H9 (cell line): ENCODE data around the gene SP6. TPM values are rescaled to one million over a fixed set of nuclear protein-coding genes. Genes with fewer than 3 reads are reported as not detected.

Experiments used
- DNase-seq: peaks from one replicate; pipeline ENCODE4 v3.0.0-alpha.2; 2017
- H2AFZ ChIP-seq: one replicate; pipeline ENCODE4 v1.6.1; 2013; ENCODE audit warnings: mild to moderate bottlenecking, low read length, control low read depth, moderate library complexity
- H2AK5ac ChIP-seq: 2 replicates; pipeline ENCODE4 v1.6.1; 2013; ENCODE audit warnings: low read length, control low read depth, mixed read lengths; ENCODE audit not compliant: insufficient read length
- H2BK120ac ChIP-seq: one replicate; pipeline ENCODE4 v1.6.1; 2013; ENCODE audit warnings: low read depth, mild to moderate bottlenecking, low read length, control low read depth, inconsistent platforms; ENCODE audit not compliant: poor library complexity, severe bottlenecking
- H2BK12ac ChIP-seq: 2 replicates; pipeline ENCODE4 v1.6.1; 2013; ENCODE audit warnings: low read length, control low read depth, mixed read lengths, low read depth; ENCODE audit not compliant: insufficient read length
- H2BK15ac ChIP-seq: 2 replicates; pipeline ENCODE4 v1.6.1; 2013; ENCODE audit warnings: low read depth, low read length, control low read depth
- H2BK20ac ChIP-seq: one replicate; pipeline ENCODE4 v1.6.1; 2013; ENCODE audit warnings: low read depth, mild to moderate bottlenecking, low read length, control low read depth, inconsistent platforms; ENCODE audit not compliant: poor library complexity, severe bottlenecking
- H2BK5ac ChIP-seq: 2 replicates; pipeline ENCODE4 v1.6.1; 2013; ENCODE audit warnings: low read length, control low read depth, mixed read lengths; ENCODE audit not compliant: insufficient read length
- H3K14ac ChIP-seq: 2 replicates; pipeline ENCODE4 v1.6.1; 2013; ENCODE audit warnings: low read length, control low read depth; ENCODE audit not compliant: insufficient read depth
- H3K18ac ChIP-seq: 2 replicates; pipeline ENCODE4 v1.6.1; 2013; ENCODE audit warnings: low read depth, mild to moderate bottlenecking, mixed read lengths, low read length, control low read depth; ENCODE audit not compliant: insufficient read length
- H3K23ac ChIP-seq: 2 replicates; pipeline ENCODE4 v1.6.1; 2013; ENCODE audit warnings: low read length, control low read depth, mixed read lengths, low read depth; ENCODE audit not compliant: insufficient read length
- H3K23me2 ChIP-seq: 2 replicates; pipeline ENCODE4 v1.6.1; 2013; ENCODE audit warnings: low read depth, mild to moderate bottlenecking, mixed read lengths, low read length, control low read depth; ENCODE audit not compliant: insufficient read length, poor library complexity, severe bottlenecking
- H3K27ac ChIP-seq: 2 replicates; pipeline ENCODE4 v1.5.1; 2013; ENCODE audit warnings: low read length, control low read depth, mixed read lengths, low read depth; ENCODE audit not compliant: insufficient read length
- H3K27me3 ChIP-seq: 2 replicates; pipeline ENCODE4 v1.6.1; 2013; ENCODE audit warnings: low read length, control low read depth, inconsistent platforms; ENCODE audit not compliant: insufficient read depth
- H3K4ac ChIP-seq: 2 replicates; pipeline ENCODE4 v1.6.1; 2013; ENCODE audit warnings: low read depth, mild to moderate bottlenecking, control low read depth, inconsistent platforms, low read length, moderate library complexity
- H3K4me1 ChIP-seq: 2 replicates; pipeline ENCODE4 v1.6.1; 2013; ENCODE audit warnings: low read length, control low read depth, inconsistent platforms; ENCODE audit not compliant: insufficient read depth
- H3K4me2 ChIP-seq: 2 replicates; pipeline ENCODE4 v1.6.1; 2013; ENCODE audit warnings: low read length, control low read depth, mixed read lengths; ENCODE audit not compliant: insufficient read length, insufficient read depth
- H3K56ac ChIP-seq: 2 replicates; pipeline ENCODE4 v1.6.1; 2013; ENCODE audit warnings: low read depth, mild to moderate bottlenecking, mixed read lengths, low read length, control low read depth; ENCODE audit not compliant: insufficient read length
- H3K79me1 ChIP-seq: 2 replicates; pipeline ENCODE4 v1.6.1; 2013; ENCODE audit warnings: low read depth, mild to moderate bottlenecking, moderate library complexity, low read length, control low read depth, inconsistent platforms; ENCODE audit not compliant: insufficient read depth, poor library complexity, severe bottlenecking
- H3K79me2 ChIP-seq: 2 replicates; pipeline ENCODE4 v1.6.1; 2013; ENCODE audit warnings: low read length, control low read depth, inconsistent platforms; ENCODE audit not compliant: insufficient read depth
- H3K9ac ChIP-seq: 2 replicates; pipeline ENCODE4 v1.6.1; 2013; ENCODE audit warnings: low read length, control low read depth, mixed read lengths; ENCODE audit not compliant: insufficient read length; ENCODE audit errors: extremely low read depth
- H3K9me3 ChIP-seq: one replicate; pipeline ENCODE4 v1.6.1; 2013; ENCODE audit warnings: low read depth, low read length, inconsistent platforms; ENCODE audit not compliant: control insufficient read depth
- H3T11ph ChIP-seq: one replicate; pipeline ENCODE4 v1.6.1; 2013; ENCODE audit warnings: mild to moderate bottlenecking, low read length, control low read depth, inconsistent platforms
- H4K20me1 ChIP-seq: one replicate; pipeline ENCODE4 v1.6.1; 2013; ENCODE audit not compliant: control insufficient read depth, insufficient read length, insufficient read depth
- H4K5ac ChIP-seq: 2 replicates; pipeline ENCODE4 v1.6.1; 2013; ENCODE audit warnings: low read depth, mild to moderate bottlenecking, mixed read lengths, low read length, control low read depth; ENCODE audit not compliant: insufficient read length
- H4K8ac ChIP-seq: replicated peaks from 2 replicates; pipeline ENCODE4 v1.6.1; 2013; ENCODE audit warnings: low read length, control low read depth, mixed read lengths, low read depth; ENCODE audit not compliant: insufficient read length
- H4K91ac ChIP-seq: 2 replicates; pipeline ENCODE4 v1.6.1; 2013; ENCODE audit warnings: low read depth, mild to moderate bottlenecking, moderate library complexity, mixed read lengths, low read length, control low read depth; ENCODE audit not compliant: insufficient read length
- H3K27ac Mint-ChIP-seq, 3 experiments: 2 replicates in 2 of 3; 3 replicates in 1 of 3; pipeline ENCODE4 v1.8.0; 2020 to 2021; ENCODE audit warnings: mixed read lengths in 3 of 3, mild to moderate bottlenecking in 1 of 3, moderate library complexity in 1 of 3
- H3K27me3 Mint-ChIP-seq: 2 replicates; pipeline ENCODE4 v1.8.0; 2021; ENCODE audit warnings: low read depth, mild to moderate bottlenecking, moderate library complexity, mixed read lengths
- H3K36me3 Mint-ChIP-seq, 3 experiments: 2 replicates in 2 of 3; 3 replicates in 1 of 3; pipeline ENCODE4 v1.8.0; 2020 to 2021; ENCODE audit warnings: low read depth in 3 of 3, mixed read lengths in 3 of 3; ENCODE audit not compliant: insufficient read depth in 1 of 3
- H3K4me1 Mint-ChIP-seq, 2 experiments: 2 replicates each; pipeline ENCODE4 v1.8.0; 2020; ENCODE audit warnings: mixed read lengths in 2 of 2
- H3K4me3 Mint-ChIP-seq, 2 experiments: 2 replicates in 1 of 2; 3 replicates in 1 of 2; pipeline ENCODE4 v1.8.0; 2020 to 2021; ENCODE audit warnings: mild to moderate bottlenecking in 2 of 2, mixed read lengths in 2 of 2, moderate library complexity in 1 of 2
- H3K9me3 Mint-ChIP-seq, 2 experiments: 2 replicates in 1 of 2; 3 replicates in 1 of 2; pipeline ENCODE4 v1.8.0; 2020; ENCODE audit warnings: mild to moderate bottlenecking in 2 of 2, mixed read lengths in 2 of 2, moderate library complexity in 1 of 2
- CTCF ChIP-seq: fragments of 200-600 bp; sonication (generic); conservative IDR thresholded peaks from 3 replicates; pipeline ENCODE4 v1.8.0; 2021; ENCODE audit warnings: antibody characterized with exemption, mild to moderate bottlenecking
- total RNA-seq: library from RNA; stranded (reverse); gene quantifications from 2 replicates; pipeline ENCODE4 v1.2.1, GENCODE V29; 2021

The SP6 gene
- total RNA-seq, 1 experiment from 2014 or later, result 0.90 TPM

- peaks cover 92% of the 10 kb centered on the region for H3K27me3 Mint-ChIP-seq
- no peak for DNase-seq
- Histone ChIP-seq H4K8ac (no peak overlapping the region), H2BK120ac (no peak overlapping the region), H3K23me2 (peaks cover 11% of the 10 kb centered on the region), H3K4me2 (no peak overlapping the region), H2BK5ac (no peak overlapping the region), H2AK5ac (no peak overlapping the region), H2BK15ac (no peak overlapping the region), H3K79me1 (no peaks in the 10 kb centered on the region), H3K4me1 (peaks cover 7% of the 10 kb centered on the region; the same call in 1 of the 2 replicates), H3K27me3 (peaks cover 7% of the 10 kb centered on the region; the same call in 1 of the 2 replicates), H2AFZ (no peak overlapping the region), H3K79me2 (no peaks in the 10 kb centered on the region), H3T11ph (no peak overlapping the region), H2BK12ac (no peak overlapping the region), H3K14ac (no peak overlapping the region), H3K18ac (no peak overlapping the region), H3K27ac (no peak overlapping the region), H3K56ac (no peak overlapping the region), H2BK20ac (no peak overlapping the region), H4K20me1 (no peaks in the 10 kb centered on the region), H3K9me3 (no peaks in the 10 kb centered on the region), H4K91ac (no peak overlapping the region), H3K23ac (no peak overlapping the region), H4K5ac (no peak overlapping the region), H3K4ac (no peak overlapping the region), H3K9ac (no peak overlapping the region)
- no peaks in the 10 kb centered on the region; a peak in 1 of 5 replicates for H3K9me3 Mint-ChIP-seq
- H3K27ac Mint-ChIP-seq, result no peak overlapping the region
- H3K4me1 Mint-ChIP-seq, result peaks cover 48 to 56% of the 10 kb centered on the region in 2 experiments
- H3K36me3 Mint-ChIP-seq, result no peaks in the 10 kb centered on the region
- H3K4me3 Mint-ChIP-seq, result no peak overlapping the region
- no peak for TF ChIP-seq CTCF
Measured at GRCh38 chr17:47871048-47871447, 20.1 kb upstream of the SP6 start.
